NCI-H2107 treated with DMSO at 0.1 percent for 48 hours (cell line): ENCODE measurements around the gene EXOC6.

Experiments used
- DNase-seq: peaks from one replicate; lab custom pipeline; 2025; ENCODE audit not compliant: unreplicated experiment; lab: John Stamatoyannopoulos, UW

The EXOC6 gene

DNA sequence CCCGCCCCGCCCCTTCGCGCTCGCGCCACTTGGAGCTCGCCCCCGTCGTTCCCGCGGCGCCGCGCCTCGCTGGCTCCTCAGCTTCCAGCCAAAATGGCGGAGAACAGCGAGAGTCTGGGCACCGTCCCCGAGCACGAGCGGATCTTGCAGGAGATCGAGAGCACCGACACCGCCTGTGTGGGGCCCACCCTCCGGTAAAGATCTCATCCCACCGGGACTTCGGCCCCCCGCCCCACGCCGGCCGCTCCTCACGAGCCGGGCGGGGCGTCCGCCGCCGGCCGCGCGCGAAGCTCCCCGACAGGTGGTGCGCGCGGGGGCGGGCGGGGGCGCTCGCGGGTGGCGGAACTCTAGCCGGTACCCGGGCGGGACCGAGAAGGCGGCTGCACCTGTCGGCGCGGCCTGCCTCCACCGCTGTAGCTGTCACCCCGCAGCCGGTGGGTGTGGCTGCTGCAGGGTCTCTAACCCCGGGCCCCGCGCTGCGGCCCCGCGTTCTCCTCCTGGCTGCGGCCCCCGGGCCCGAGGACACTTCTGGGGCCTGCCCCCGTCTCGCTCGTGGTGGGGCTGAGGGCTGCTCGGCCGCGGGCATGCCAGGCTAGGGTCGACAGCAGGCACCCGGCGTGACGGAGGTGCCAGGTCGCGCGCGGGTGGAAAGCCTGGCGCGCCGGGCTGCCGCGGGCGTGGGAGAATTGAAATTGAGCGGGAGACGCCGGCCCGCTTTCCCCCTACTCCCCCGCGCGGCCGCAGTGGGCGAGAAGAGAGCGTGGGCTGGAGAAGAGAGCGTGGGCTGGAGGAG is at the start of gene EXOC6:
EXOC6 (plus strand) TSS at position 80 of the 793 bp plus-strand sequence; CDS start at position 94, 14 bp downstream.
- DNase-seq: peak; percentile 19

GRCh38 chr10:92799568-92799967 is 48.8 kb upstream of the EXOC6 start:
- DNase-seq: no peak

DNA sequence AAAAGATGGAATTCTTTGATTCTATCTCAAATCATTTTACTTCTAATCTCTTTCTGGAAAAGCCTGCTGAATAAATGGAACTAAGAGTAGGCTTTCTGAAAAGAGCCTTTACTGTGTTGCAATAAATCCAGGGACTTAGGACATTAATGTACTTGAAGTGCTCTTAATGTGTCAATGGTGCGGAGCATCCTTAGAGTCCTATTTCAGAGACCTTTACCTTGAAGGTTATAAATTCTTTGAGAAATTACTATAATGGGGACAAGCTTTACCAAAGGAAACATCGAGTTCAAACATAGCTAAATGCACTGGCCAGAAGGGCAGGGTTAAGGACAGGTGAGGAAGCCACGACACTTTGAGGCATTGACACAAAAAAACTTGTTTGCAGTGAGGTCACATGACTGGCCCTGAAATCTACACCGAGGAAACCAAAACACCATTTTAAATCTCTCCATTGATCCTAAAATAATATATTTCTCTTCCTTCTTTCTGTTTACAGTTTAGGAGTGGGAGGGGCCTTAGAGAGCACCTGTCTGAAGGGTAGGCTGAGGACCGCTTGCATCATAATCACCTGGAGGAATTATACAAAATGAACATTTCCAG is 48.1 kb upstream of the EXOC6 start:
- peak; percentile 66 for DNase-seq

DNA sequence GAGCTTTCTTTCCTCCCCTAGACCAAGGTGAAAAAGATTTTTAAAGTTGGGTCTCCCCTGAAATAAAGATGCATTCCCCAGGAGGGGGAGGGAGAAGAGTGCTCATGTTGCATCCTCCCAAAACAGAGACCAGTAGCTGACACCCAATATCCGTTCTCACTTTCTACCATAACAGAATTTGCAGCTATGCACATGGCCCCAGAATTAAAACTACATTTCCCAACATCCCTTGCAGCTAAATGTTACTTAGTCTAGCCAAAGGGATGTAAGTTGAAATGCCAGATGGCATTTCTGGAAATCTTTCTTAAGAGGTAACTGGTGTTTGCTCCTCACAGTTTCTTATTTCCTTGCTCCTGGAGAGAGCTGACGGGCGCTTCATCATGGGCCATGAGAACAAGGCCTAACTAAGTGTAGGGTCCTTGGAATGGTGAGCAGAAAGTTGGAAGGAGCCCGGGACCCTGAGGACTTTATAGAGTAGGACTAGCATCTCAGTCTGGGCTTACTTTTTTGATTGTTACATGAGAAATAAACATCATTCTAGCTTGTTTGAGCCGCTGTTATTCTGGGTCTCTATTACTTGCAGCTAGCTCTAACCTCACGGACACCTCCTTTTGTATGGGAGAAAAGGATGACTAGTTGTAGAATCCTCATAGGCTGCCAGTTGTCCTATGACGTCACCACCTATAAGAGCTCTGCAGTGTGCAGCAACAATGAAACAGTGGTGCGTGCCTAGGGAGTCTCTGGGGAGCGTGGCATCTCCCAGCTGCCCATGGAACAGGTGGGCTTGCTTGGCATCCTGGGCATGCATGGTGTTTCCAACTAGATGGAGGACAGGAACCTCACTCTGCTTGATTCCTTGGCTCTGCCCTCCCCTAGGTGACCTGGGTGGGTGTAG is 46.1 kb upstream of the EXOC6 start:
- peak; percentile 40 for DNase-seq

DNA sequence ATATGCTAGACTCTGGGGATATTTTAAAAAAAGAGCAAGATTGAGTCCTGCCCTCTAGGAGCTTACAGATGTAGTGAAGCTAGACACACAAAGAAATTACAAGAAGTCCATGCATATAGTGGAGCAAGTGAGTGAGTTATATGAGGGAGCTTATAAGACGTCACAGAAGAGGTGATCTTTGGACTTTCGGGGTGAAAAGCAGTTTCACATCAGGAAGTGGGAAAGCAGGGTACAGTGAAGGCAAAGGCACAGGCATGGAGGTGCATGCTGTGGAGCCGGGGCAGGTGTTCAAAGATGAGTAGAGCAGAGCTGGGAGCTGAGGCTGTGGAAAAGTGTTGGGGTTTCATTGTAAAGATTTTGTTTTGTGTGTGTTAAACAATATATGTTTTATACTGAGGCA is 38.5 kb upstream of the EXOC6 start:
- DNase-seq: no peak

DNA sequence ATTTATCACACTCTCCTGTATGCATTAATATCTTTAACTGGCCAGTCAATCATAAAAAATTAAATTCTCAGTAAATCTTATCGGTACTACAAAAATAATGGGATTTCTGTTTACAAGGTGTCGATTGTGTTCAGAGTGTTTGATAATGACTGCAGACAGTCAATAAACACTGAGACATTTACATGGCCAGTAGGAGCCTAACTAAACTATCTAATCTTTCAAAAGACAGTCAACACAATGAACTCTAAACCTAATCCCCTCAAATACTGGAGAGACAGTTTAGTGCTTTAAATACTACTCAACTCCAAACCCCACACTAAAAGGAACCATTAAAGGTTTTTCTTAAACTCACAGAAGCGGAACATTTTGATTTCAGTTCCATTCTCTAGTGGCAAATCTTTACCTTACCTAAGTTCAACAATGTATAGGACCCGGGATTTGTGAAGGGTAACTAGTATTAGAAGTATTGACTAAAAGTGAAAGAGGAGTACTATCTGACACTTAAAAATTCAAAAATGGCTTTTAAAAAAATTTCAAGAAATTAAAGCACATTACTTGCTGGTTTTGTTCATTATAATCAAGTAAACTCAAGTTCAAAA is 37.3 kb upstream of the EXOC6 start:
- DNase-seq: no peak

GRCh38 chr10:92811986-92812385 is 36.3 kb upstream of the EXOC6 start:
- DNase-seq: no peak

GRCh38 chr10:92813979-92814378 is 34.3 kb upstream of the EXOC6 start:
- no peak for DNase-seq

DNA sequence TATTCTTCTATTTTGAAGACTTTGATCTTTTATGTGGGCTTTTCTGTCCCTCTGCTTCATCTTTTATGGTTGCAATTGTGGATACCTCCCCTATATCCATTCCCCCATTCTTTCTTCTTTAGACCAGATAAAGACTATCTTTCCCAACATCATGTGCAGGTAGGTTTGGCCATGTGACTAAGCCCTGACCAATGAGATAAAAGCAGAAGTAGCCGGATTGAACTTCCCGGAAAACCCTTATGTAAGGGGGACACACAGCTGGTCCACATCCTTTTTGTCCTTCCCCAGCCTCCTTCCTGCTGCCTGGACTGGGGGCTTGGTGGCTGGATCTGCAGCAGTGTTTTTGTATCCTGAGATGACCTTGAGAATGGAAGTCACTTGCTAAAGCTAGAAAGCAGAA is 33.5 kb upstream of the EXOC6 start:
- DNase-seq: no peak

DNA sequence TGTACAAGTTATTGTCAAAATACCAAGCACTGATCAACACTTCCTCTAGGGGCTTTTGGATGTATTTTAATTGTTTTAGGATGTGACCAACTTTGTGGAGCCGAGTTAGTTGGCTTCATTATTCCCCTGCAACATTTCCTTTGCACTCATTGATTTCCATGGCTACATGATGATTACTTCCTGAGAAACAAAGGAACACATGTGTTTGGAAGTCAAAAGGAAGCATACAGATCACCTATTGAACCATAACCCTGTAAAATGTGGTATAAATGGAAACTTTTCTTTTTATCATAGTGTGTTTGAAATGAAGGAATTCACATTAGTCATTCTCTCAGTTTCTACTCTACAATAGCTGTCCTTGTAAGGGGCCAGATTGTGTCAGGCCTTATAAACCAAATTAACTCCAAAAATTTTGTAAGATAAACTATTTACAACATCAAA is 32.2 kb upstream of the EXOC6 start:
- no peak for DNase-seq

DNA sequence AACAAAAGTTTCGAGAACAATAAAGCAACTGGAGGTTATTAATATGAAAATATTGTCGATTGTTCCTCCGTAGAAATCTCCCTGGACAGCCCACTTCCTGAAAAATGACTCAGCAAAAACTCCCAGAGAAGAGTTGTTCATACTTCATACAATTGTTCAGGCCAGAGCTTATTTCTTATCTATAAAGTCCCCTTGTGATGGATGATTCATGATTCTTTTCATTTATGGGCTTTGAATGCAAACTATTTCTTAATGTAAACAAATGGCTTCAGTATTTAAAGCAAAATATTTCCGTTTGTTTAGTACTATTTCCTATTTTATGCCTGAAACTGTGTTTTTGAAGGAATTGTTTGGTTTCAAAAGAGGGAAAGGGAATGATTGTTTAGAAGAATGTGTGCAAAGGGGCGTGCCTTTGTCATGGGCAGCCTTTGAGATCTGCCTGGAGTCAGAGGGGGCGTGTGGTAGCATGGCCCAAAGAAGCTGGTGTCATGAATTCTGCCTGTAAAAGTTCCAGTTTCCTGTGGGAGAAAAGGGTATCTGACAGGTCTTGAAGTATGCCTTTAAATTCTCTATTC is 26.2 kb upstream of the EXOC6 start:
- no peak for DNase-seq

GRCh38 chr10:92822964-92823363 is 25.4 kb upstream of the EXOC6 start:
- no peak for DNase-seq

DNA sequence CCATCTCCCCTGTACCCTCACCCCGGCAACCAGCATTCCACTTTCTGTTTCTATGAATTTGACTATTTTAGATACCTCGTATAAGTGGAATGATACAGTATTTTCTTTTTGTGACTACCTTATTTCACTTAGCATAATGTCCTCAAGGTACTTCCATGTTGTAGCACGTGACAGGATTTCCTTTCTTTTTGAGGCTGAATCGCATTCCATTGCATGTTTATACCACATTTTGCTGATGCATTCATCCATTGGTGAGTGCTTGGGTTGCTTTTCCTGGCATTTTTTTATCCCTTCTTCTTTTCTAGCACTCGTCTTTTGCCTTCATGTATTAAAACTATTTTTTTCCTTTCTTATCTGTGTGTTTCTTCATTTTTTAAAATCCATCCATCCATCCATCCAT is 22.3 kb upstream of the EXOC6 start:
- no peak for DNase-seq

DNA sequence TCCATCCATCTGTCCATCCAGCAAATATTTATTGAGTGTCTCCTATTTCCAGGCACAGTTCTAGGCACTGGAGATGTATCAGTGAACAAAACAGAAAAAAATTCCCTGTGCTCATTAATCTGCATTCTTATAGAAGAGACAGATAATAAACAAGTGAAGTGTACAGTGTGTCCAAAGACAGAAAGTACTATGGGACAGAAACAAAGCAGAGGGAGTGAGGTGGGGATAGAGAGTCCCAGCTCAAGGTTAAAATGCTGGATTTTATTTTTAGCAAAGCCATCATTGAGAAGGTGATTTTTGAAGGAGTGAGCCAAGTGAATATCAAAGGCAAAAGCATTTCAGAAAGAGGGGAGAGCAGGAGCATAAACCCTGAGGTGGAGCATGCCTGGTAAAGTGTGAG is 21.8 kb upstream of the EXOC6 start:
- DNase-seq: no peak

- no peak for DNase-seq
Measured at GRCh38 chr10:92829042-92829785, 19.1 kb upstream of the EXOC6 start.

GRCh38 chr10:92829786-92830377 is 18.4 kb upstream of the EXOC6 start:
- no peak for DNase-seq

- DNase-seq: no peak
Measured at GRCh38 chr10:92830478-92831389, 17.6 kb upstream of the EXOC6 start.

DNA sequence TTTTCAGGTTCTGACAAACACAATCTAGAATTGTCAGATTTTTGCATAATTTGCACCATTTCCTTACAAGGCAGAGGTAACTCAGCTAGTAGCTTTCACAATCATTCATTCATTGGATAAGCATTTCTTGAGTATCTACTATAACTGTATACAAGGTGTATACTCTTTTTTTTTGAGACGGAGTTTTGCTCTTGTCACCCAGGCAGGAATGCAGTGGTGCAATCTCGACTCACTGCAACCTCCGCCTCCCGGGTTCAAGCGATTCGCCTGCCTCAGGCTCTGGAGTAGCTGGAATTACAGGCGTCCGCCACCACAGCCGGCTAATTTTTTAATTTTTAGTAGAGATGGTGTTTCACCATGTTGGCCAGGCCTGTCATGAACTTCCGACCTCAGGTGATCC is 16.2 kb upstream of the EXOC6 start:
- no peak for DNase-seq
